Measurements from ENCODE around the gene PKM.
"Not testable (repeated sequence)": the region's sequence is repeated elsewhere in the genome, so short reads cannot be mapped to it uniquely, and the experiment has no call there.

PKM gene

DNA sequence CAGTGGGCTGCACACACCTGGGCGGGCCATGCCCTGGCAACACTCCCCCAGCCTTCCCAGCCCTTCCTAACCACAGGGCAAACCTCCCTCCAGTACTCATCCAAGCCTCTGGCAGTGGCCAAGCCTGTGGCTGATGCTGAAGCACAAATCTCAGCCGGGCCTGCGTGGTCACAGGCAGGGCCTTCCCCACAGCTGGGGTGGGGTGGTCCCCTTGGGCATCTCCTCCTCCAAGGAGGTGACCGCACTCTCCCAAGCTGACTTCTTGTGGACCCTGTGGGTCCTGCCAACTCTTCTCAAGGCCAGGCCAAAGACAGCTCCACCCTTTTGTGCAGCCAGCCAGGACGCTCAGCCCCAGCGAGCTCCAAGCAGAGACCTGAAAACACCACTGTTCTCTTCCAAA is 54.8 kb downstream of the PKM start:
- DNase-seq (ENCODE audit: low read depth) = no peak

- no peak for DNase-seq (ENCODE audit: low read depth)
Observed at GRCh38 chr15:72175186-72176044, 55.6 kb downstream of the PKM start.

GRCh38 chr15:72174551-72175165 is 56.3 kb downstream of the PKM start:
- DNase-seq (ENCODE audit: low read depth) = no peak

DNA sequence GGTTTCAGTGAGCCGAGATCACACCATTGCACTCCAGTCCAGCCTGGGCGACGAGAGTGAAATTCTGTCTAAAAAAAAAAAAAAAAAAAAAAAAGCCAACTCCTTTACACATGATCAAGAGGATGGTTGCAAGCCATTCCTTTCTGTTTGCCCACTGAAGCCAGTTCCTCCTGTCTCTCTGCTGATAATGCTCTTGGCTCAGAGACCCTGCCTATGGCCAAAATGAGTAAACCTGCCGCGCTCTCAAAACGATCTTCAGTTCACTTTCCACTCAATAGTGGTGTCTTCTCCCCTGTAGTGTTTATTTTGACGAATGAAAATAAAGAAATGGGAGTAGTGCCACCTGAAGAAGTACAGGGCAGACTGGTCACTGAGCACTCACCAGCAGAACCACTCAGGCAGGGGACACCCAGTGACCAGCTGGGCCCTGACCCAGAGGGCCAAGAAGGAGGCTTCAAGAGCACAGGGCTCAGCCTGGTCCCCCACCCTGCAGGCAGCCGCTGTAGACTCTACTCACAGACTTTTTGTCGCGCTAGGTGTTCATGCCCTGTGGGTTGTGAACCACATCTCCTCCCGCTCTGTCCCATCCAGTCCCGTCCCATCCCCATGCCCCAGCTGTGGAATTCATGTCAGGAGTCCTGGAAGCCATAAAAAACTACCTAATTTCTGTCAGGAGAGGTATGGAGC is 57.0 kb downstream of the PKM start:
- DNase-seq (ENCODE audit: low read depth) = no peak

DNA sequence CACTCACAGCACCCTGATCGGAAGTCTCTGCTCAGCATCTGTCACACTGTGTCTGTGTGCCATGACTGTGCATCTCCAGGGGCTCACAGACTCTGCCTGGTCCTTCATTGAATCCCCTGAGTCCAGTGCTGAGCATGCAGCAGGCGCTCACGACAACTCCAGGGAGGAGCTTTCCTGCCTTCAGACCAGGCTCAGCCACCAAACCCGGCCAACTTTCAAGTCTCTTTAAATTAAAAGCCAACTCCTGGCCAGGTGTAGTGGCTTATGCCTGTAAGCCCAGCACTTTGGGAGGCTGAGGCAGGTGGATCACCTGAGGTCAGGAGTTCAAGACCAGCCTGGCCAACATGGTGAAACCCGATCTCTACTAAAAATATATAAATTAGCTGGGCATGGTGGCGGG is 57.6 kb downstream of the PKM start:
- no peak for DNase-seq (ENCODE audit: low read depth)

DNA sequence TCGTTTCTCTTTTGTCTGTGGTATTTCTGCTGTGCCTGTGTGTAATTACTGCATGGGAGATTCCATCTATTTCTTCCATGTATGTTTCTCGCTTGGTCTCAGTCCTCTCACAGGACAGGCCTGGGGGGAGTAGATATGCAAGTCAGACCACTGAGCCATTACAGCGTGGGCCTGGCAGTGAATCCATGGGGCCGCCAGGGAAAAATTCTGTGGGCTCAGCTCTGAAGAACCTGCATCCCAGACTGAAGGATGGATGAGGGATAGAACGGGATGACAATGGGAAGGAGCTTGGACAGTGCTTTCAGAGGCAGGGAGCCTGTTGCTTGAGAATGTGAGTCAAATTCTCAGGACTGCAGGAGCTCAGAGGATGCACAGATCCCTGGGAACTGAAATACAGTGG is 58.2 kb downstream of the PKM start:
- DNase-seq (ENCODE audit: low read depth) = no peak

GRCh38 chr15:72171978-72172377 is 59.0 kb downstream of the PKM start:
- not testable (repeated sequence) for DNase-seq (ENCODE audit: low read depth)

- no peak for DNase-seq (ENCODE audit: low read depth)
Observed at GRCh38 chr15:72170691-72171090, 60.3 kb downstream of the PKM start.

GRCh38 chr15:72169921-72170611 is 60.9 kb downstream of the PKM start:
- DNase-seq (ENCODE audit: low read depth) = no peak

DNA sequence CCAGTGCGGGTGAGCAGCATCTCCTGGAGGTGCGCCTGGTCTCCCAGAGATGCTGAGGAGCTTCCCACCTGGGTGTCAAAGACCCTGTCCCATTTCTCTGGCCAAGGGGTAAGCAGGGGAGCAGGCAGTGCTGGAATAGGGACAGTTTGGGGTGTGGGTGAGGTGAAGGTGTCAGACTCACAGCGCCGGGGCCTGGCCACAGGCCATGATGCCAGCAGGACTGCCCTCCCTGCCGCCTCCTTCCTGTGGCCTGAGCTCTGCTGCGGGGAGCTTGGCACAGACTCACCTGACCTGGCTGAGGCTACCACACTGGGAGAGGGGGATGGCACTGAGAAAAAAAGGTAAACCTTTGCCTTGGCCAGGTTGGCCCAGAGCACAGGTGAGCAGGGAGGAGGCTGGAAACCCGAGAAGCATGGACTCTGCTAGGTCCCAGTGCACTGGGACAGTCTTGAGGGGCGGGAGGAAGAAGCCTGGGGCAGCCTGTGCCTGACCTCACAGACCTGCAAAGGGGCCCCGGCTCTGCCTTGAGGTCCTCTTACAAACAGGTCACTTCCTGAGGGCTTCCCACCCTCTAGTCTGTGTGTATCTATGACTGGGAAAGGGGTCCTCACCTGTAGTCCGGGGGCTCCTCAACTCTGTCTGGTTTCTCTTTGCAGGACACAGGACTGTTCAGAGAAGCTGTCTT is 61.6 kb downstream of the PKM start:
- no peak for DNase-seq (ENCODE audit: low read depth)

GRCh38 chr15:72168808-72169190 is 62.2 kb downstream of the PKM start:
- no peak for DNase-seq (ENCODE audit: low read depth)

DNA sequence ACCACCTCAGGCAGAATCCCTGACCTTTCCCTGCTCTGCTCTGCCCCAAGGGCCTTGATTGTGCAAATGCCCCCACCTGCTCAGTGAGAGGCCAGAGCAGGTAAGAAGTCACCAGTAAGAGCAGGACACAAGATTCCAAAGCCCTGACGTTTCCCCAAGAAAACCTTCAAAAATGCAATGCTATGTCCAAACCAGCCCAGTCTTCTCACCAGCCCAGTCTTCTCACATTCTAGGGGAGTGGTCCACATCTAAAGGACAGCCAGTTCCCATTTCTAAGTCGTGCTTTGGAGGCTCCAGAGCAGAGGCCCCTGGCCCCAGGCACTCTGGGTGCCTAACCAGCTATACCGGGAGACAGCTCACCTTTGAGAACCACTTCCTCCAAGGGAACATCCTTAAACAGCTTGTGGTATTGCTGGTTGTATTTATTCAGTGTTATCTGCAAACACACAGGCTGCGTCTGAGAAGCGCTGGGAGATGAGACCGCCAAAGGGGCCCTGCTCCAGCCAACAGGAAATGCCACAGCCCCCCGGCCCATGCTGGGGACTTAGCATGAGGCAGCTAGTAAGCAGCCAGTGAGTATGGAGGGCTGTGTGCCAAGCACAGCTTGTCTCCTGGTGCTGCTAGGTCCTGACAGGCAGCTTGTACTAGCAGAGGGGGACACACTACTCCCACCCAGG is 62.7 kb downstream of the PKM start:
- DNase-seq (ENCODE audit: low read depth) = no peak

DNA sequence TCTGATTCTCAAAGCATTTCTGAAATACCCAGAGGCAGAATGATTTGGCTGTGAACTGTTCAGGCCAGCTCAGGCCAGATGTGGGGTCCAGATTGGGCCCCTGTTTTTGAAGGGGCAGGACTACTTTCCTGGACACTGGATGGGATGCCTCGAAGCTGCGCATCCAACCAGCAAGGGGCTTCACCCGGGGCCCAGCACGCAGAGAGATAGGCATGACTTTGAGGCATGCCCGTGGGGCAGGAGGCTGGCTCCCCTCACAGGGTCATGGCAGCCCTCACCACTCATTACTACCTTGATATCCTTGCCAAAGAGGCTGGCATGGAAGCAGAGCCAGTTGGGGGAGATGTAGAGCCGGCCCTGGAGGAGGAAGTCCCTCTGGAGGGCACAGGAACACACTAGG is 63.5 kb downstream of the PKM start:
- no peak for DNase-seq (ENCODE audit: low read depth)

GRCh38 chr15:72166716-72167417 is 64.1 kb downstream of the PKM start:
- no peak for DNase-seq (ENCODE audit: low read depth)

DNA sequence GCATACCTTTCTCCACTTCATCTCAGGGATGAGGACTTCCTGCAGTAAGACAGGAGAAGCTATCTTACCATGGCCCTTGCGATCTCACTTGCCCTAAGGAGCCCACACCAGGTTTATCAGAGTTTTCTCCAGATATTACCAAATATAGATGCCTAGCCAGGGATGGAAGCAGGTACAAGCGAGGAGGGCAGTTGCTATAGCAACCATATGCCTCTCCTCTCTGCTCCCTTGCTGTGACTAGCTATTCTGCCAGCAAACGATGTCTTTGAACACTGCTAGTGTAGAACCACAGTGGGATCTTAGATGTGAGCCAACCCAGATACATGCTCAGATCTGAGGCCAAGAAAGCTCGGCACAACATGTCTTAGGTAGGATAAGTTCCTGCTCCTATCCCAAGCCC is 67.3 kb downstream of the PKM start:
- DNase-seq (ENCODE audit: low read depth) = no peak

- no peak for DNase-seq (ENCODE audit: low read depth)
Observed at GRCh38 chr15:72162569-72162968, 68.4 kb downstream of the PKM start.

- no peak for DNase-seq (ENCODE audit: low read depth)
Observed at GRCh38 chr15:72161361-72162132, 69.4 kb downstream of the PKM start.

DNA sequence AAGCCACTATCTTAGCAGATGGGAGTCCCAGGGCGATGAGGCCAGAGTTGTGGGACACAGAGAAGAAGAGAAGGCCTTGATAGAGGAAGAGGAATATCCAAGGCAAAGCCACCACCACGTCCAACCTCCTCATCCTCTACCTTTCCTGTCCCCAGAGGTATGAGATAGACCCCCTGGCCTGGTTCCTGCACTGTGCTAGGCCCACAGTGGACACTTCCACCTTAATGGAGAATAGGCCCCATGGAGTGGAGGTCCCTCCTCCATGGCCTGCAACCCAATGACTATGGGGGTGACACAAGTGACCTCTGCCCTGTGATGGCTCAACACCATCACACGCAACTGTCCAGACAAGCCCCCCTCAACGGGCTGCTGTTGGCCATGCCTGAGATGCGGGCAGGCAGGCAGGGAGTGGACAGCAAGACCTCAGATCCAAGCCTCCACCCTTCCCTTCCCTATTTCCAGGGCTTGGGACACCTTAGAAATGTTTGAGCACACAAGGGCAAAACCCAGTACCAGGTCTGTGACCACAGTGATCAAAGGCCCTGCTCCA is 70.2 kb downstream of the PKM start:
- DNase-seq (ENCODE audit: low read depth) = no peak

DNA sequence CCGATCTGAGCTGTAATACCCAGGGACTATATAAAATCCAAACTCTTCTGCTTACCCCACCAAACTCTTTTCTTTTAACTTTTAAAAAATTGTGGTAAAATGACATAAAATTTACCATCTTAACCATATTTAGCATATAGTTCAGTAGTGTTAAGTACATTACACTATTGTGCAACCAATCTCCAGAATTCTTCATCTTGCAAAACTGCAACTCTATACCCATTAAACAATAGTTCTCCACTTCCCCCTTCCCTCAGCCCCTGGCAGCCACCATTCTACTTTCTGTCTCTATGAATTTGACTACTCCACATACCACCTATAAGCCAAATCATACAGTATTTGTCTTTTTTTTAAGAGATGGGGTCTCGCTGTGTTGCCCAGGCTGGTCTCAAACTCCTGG is 74.1 kb downstream of the PKM start:
- no peak for DNase-seq (ENCODE audit: low read depth)

Data from stimulated activated CD8-positive, alpha-beta memory T cell treated with anti-CD3 and anti-CD28 coated beads, Interleukin-15, amount 100 ng/mL, for 1 hour (primary cell).